ENCODE results near the gene ASIC5. TPM values are rescaled to one million over a fixed set of nuclear protein-coding genes. Genes with fewer than 3 reads are reported as not detected.

Gene ASIC5
- total RNA-seq, 1 experiment from 2014 or later = not detected

- Histone ChIP-seq H3K27ac (ENCODE audit: insufficient read length, low read depth, low read length) (no peak overlapping the region), H3K79me1 (ENCODE audit: insufficient read depth, low read depth, low read length, poor library complexity, severe bottlenecking) (no peaks in the 10 kb centered on the region), H3K4ac (ENCODE audit: low read depth, low read length) (no peak overlapping the region), H3K56ac (ENCODE audit: insufficient read length, low read depth, low read length) (no peak overlapping the region), H2BK120ac (ENCODE audit: low read depth, low read length, poor library complexity, severe bottlenecking) (no peak overlapping the region), H3K18ac (ENCODE audit: insufficient read length, low read depth, low read length) (no peak overlapping the region), H2AFZ (ENCODE audit: low read length) (no peak overlapping the region), H3K9me3 (ENCODE audit: control insufficient read depth, low read depth, low read length) (no peaks in the 10 kb centered on the region), H3T11ph (ENCODE audit: low read length) (no peak overlapping the region), H2BK15ac (ENCODE audit: low read depth, low read length) (no peak overlapping the region), H2BK12ac (ENCODE audit: insufficient read length, low read depth, low read length) (no peak overlapping the region), H3K79me2 (ENCODE audit: insufficient read depth, low read length) (no peaks in the 10 kb centered on the region; the same call in 1 of the 2 replicates), H3K9ac (ENCODE audit: extremely low read depth, insufficient read length, low read length) (no peak overlapping the region), H3K23me2 (ENCODE audit: insufficient read length, low read depth, low read length, poor library complexity, severe bottlenecking) (no peaks in the 10 kb centered on the region), H3K4me1 (ENCODE audit: insufficient read depth, low read length) (no peaks in the 10 kb centered on the region), H3K4me2 (ENCODE audit: insufficient read depth, insufficient read length, low read length) (no peak overlapping the region), H3K27me3 (ENCODE audit: insufficient read depth, low read length) (no peaks in the 10 kb centered on the region), H4K91ac (ENCODE audit: insufficient read length, low read depth, low read length) (no peak overlapping the region), H2AK5ac (ENCODE audit: insufficient read length, low read length) (no peak overlapping the region), H3K23ac (ENCODE audit: insufficient read length, low read depth, low read length) (no peak overlapping the region), H3K14ac (ENCODE audit: insufficient read depth, low read length) (no peak overlapping the region), H4K20me1 (ENCODE audit: control insufficient read depth, insufficient read depth, insufficient read length) (no peaks in the 10 kb centered on the region), H4K8ac (replicated peaks; ENCODE audit: insufficient read length, low read depth, low read length) (no peak overlapping the region), H2BK5ac (ENCODE audit: insufficient read length, low read length) (no peak overlapping the region), H4K5ac (ENCODE audit: insufficient read length, low read depth, low read length) (no peak overlapping the region), H2BK20ac (ENCODE audit: low read depth, low read length, poor library complexity, severe bottlenecking) (no peak overlapping the region)
- no peaks in the 10 kb centered on the region for H3K4me1 Mint-ChIP-seq
- H3K27ac Mint-ChIP-seq = no peak overlapping the region
- H3K36me3 Mint-ChIP-seq (ENCODE audit: insufficient read depth in 1 of 3, low read depth in 3 of 3) = no peaks in the 10 kb centered on the region
- TF ChIP-seq CTCF (conservative IDR thresholded peaks at IDR 0.05) = no peak
- no peak overlapping the region for H3K4me3 Mint-ChIP-seq
- H3K27me3 Mint-ChIP-seq (ENCODE audit: low read depth) = no peaks in the 10 kb centered on the region; the same call in 1 of the 2 replicates
- no CpG with 5 or more reads among the region's 6 CpGs for WGBS (ENCODE audit: extremely low coverage, insufficient read length, low lambda C conversion rate)
- no peak for DNase-seq
- no peaks in the 10 kb centered on the region for H3K9me3 Mint-ChIP-seq
Observed at GRCh38 chr4:155789391-155789790, 76.7 kb downstream of the ASIC5 start.
